Activated T-cell treated with anti-CD3 and anti-CD28 coated beads, Interleukin-2, amount 50 U/mL, for 4 hours (primary cell): ENCODE measurements around the gene HMCN1. TPM values are rescaled to one million over a fixed set of nuclear protein-coding genes. Genes with fewer than 3 reads are reported as not detected.

Experiments
- ATAC-seq, 2 donors: fragments of 200-7000 bp; cut with Tn5 transposase; one replicate each; pipeline ENCODE4 v1.10.0; 2021
- DNase-seq: peaks from one replicate; pipeline ENCODE4 v3.0.0-alpha.2; 2020
- H3K27me3 Mint-ChIP-seq: one replicate; pipeline ENCODE4 v1.8.0; 2021; ENCODE audit warnings: low read depth, mixed read lengths
- H3K36me3 Mint-ChIP-seq: one replicate; pipeline ENCODE4 v1.8.0; 2022; ENCODE audit warnings: mixed read lengths; ENCODE audit not compliant: insufficient read depth
- H3K4me1 Mint-ChIP-seq: one replicate; pipeline ENCODE4 v1.8.0; 2021; ENCODE audit warnings: low read depth, mixed read lengths
- H3K4me3 Mint-ChIP-seq: one replicate; pipeline ENCODE4 v1.8.0; 2021; ENCODE audit warnings: mild to moderate bottlenecking, moderate library complexity, mixed read lengths
- H3K9me3 Mint-ChIP-seq: one replicate; pipeline ENCODE4 v1.8.0; 2021; ENCODE audit warnings: mixed read lengths
- total RNA-seq, 3 donors: library from RNA; stranded (reverse); gene quantifications; one replicate each; pipeline ENCODE4 v1.2.1, GENCODE V29; 2021

Gene HMCN1
- total RNA-seq, 3 donors from 2014 or later = under 0.01 to 0.03 (median 0.03) TPM

GRCh38 chr1:186026946-186027345, 292.8 kb downstream of the HMCN1 start:
- no peaks in the 10 kb centered on the region for H3K4me1 Mint-ChIP-seq
- no peak overlapping the region for H3K4me3 Mint-ChIP-seq
- H3K27me3 Mint-ChIP-seq = no peaks in the 10 kb centered on the region
- DNase-seq (no peak), ATAC-seq (no peak)
- no peaks in the 10 kb centered on the region for H3K36me3 Mint-ChIP-seq
- H3K9me3 Mint-ChIP-seq = peaks cover 16% of the 10 kb centered on the region

GRCh38 chr1:186027621-186028020, 293.4 kb downstream of the HMCN1 start:
- Mint-ChIP-seq H3K27me3 (no peaks in the 10 kb centered on the region), H3K4me1 (no peaks in the 10 kb centered on the region), H3K4me3 (no peak overlapping the region), H3K9me3 (peaks cover 16% of the 10 kb centered on the region), H3K36me3 (no peaks in the 10 kb centered on the region)
- DNase-seq (no peak), ATAC-seq (no peak)

- Mint-ChIP-seq H3K9me3 (peaks cover 16% of the 10 kb centered on the region), H3K27me3 (no peaks in the 10 kb centered on the region), H3K36me3 (no peaks in the 10 kb centered on the region), H3K4me1 (no peaks in the 10 kb centered on the region), H3K4me3 (no peak overlapping the region)
- DNase-seq (no peak), ATAC-seq (no peak)
These were observed 296.3 kb downstream of the HMCN1 start for GRCh38 chr1:186030453-186030852.

- no peaks in the 10 kb centered on the region for H3K36me3 Mint-ChIP-seq
- no peak for ATAC-seq
These were observed 299.7 kb downstream of the HMCN1 start for GRCh38 chr1:186033847-186034271.

GRCh38 chr1:186042230-186042629, 308.0 kb downstream of the HMCN1 start:
- Mint-ChIP-seq H3K9me3 (no peaks in the 10 kb centered on the region), H3K4me1 (no peaks in the 10 kb centered on the region), H3K27me3 (peaks cover 2% of the 10 kb centered on the region), H3K4me3 (no peak overlapping the region), H3K36me3 (no peaks in the 10 kb centered on the region)
- DNase-seq (no peak), ATAC-seq (no peak)

More at GRCh38 chr1:186033847-186034271, 299.7 kb downstream of the HMCN1 start:
- Mint-ChIP-seq H3K9me3 (peaks cover 16% of the 10 kb centered on the region), H3K4me3 (no peak overlapping the region), H3K4me1 (no peaks in the 10 kb centered on the region), H3K27me3 (no peaks in the 10 kb centered on the region)
- DNase-seq = no peak

- Mint-ChIP-seq H3K27me3 (peaks cover 2% of the 10 kb centered on the region), H3K9me3 (no peaks in the 10 kb centered on the region), H3K4me1 (no peaks in the 10 kb centered on the region), H3K36me3 (no peaks in the 10 kb centered on the region), H3K4me3 (no peak overlapping the region)
- ATAC-seq (no peak), DNase-seq (no peak)
These were observed 309.1 kb downstream of the HMCN1 start for GRCh38 chr1:186043296-186043695.

- ATAC-seq (no peak), DNase-seq (no peak)
- Mint-ChIP-seq H3K9me3 (no peaks in the 10 kb centered on the region), H3K4me1 (no peaks in the 10 kb centered on the region), H3K27me3 (peaks cover 2% of the 10 kb centered on the region), H3K4me3 (no peak overlapping the region), H3K36me3 (no peaks in the 10 kb centered on the region)
These were observed 310.0 kb downstream of the HMCN1 start for GRCh38 chr1:186044079-186044685.

GRCh38 chr1:186046437-186047211, 312.4 kb downstream of the HMCN1 start:
- H3K9me3 Mint-ChIP-seq = no peaks in the 10 kb centered on the region
- no peak for ATAC-seq

GRCh38 chr1:186050360-186050759, 316.2 kb downstream of the HMCN1 start:
- H3K27me3 Mint-ChIP-seq = peaks cover 2% of the 10 kb centered on the region
- DNase-seq = no peak
- no peaks in the 10 kb centered on the region for H3K36me3 Mint-ChIP-seq
- H3K9me3 Mint-ChIP-seq = no peaks in the 10 kb centered on the region
- H3K4me1 Mint-ChIP-seq = no peaks in the 10 kb centered on the region
- no peak overlapping the region for H3K4me3 Mint-ChIP-seq
- peak; percentile 37 to 59 for ATAC-seq

More at GRCh38 chr1:186046437-186047211, 312.4 kb downstream of the HMCN1 start:
- H3K4me1 Mint-ChIP-seq = no peaks in the 10 kb centered on the region
- peaks cover 2% of the 10 kb centered on the region for H3K27me3 Mint-ChIP-seq
- H3K36me3 Mint-ChIP-seq = no peaks in the 10 kb centered on the region
- no peak for DNase-seq
- H3K4me3 Mint-ChIP-seq = no peak overlapping the region

GRCh38 chr1:186054003-186054402, 319.8 kb downstream of the HMCN1 start:
- no peak overlapping the region for H3K4me3 Mint-ChIP-seq
- no peaks in the 10 kb centered on the region for H3K27me3 Mint-ChIP-seq
- no peaks in the 10 kb centered on the region for H3K4me1 Mint-ChIP-seq
- DNase-seq (no peak), ATAC-seq (no peak)
- H3K9me3 Mint-ChIP-seq = no peaks in the 10 kb centered on the region
- no peaks in the 10 kb centered on the region for H3K36me3 Mint-ChIP-seq

GRCh38 chr1:186054932-186055331, 320.7 kb downstream of the HMCN1 start:
- no peak overlapping the region for H3K4me3 Mint-ChIP-seq
- no peak for DNase-seq

GRCh38 chr1:186055846-186056245, 321.7 kb downstream of the HMCN1 start:
- ATAC-seq = no peak
- no peaks in the 10 kb centered on the region for H3K4me1 Mint-ChIP-seq
- no peaks in the 10 kb centered on the region for H3K36me3 Mint-ChIP-seq

More at GRCh38 chr1:186054932-186055331, 320.7 kb downstream of the HMCN1 start:
- Mint-ChIP-seq H3K36me3 (no peaks in the 10 kb centered on the region), H3K9me3 (no peaks in the 10 kb centered on the region), H3K27me3 (no peaks in the 10 kb centered on the region), H3K4me1 (no peaks in the 10 kb centered on the region)
- ATAC-seq = no peak

GRCh38 chr1:186057086-186057485, 322.9 kb downstream of the HMCN1 start:
- H3K4me3 Mint-ChIP-seq = no peak overlapping the region
- H3K27me3 Mint-ChIP-seq = no peaks in the 10 kb centered on the region
- no peak for DNase-seq
- no peak for ATAC-seq
- no peaks in the 10 kb centered on the region for H3K4me1 Mint-ChIP-seq
- no peaks in the 10 kb centered on the region for H3K36me3 Mint-ChIP-seq
- H3K9me3 Mint-ChIP-seq = no peaks in the 10 kb centered on the region

More at GRCh38 chr1:186055846-186056245, 321.7 kb downstream of the HMCN1 start:
- no peaks in the 10 kb centered on the region for H3K27me3 Mint-ChIP-seq
- no peaks in the 10 kb centered on the region for H3K9me3 Mint-ChIP-seq
- DNase-seq = no peak
- H3K4me3 Mint-ChIP-seq = no peak overlapping the region

- H3K27me3 Mint-ChIP-seq = no peaks in the 10 kb centered on the region
- no peak overlapping the region for H3K4me3 Mint-ChIP-seq
- DNase-seq = no peak
- no peaks in the 10 kb centered on the region for H3K36me3 Mint-ChIP-seq
- no peaks in the 10 kb centered on the region for H3K4me1 Mint-ChIP-seq
- no peak for ATAC-seq
- no peaks in the 10 kb centered on the region for H3K9me3 Mint-ChIP-seq
These were observed 325.1 kb downstream of the HMCN1 start for GRCh38 chr1:186059311-186059710.

- H3K4me1 Mint-ChIP-seq = no peaks in the 10 kb centered on the region
- H3K36me3 Mint-ChIP-seq = no peaks in the 10 kb centered on the region
- no peak overlapping the region for H3K4me3 Mint-ChIP-seq
- H3K9me3 Mint-ChIP-seq = no peaks in the 10 kb centered on the region
- H3K27me3 Mint-ChIP-seq = no peaks in the 10 kb centered on the region
- no peak for ATAC-seq
- DNase-seq = no peak
These were observed 325.6 kb downstream of the HMCN1 start for GRCh38 chr1:186059752-186060151.
